ENCODE measurements around the gene WDR45B.

Gene WDR45B

DNA sequence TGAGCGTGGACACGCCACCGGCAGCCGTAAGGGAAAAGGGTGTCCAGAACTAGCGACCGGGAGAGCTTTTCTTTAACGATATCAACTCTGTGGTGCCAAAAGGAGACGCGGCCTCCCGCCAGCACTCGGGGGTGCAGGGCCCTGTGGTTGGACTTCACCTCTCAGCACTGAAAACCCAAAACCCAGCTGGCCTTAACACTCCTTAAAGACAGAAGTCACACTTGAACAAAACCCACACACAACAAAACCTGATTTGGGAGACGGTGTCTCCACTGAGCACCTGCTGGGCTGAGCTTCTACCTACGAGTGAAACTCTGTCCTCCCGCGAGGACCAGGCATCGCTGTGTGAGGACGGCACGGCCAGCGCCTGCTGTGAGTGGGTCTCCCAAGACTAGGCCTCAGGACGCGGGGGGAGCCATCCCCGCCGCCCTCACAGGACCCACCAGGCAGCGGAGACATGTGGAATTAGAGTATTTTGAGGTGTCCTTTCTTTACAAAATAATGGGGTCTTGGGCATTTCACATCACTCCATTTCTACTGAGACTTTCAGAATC lies 46.7 kb downstream of the WDR45B start:
- in situ Hi-C loops (cut with HindIII; ENCODE audit: low sequenced_read_pairs) = no loop called here

- in situ Hi-C loops (cut with HindIII; ENCODE audit: low sequenced_read_pairs) = no loop called here
Measured at GRCh38 chr17:82600731-82601446, 47.4 kb downstream of the WDR45B start.

- in situ Hi-C loops (cut with HindIII; ENCODE audit: low sequenced_read_pairs) = no loop called here
Measured at GRCh38 chr17:82599674-82600661, 48.3 kb downstream of the WDR45B start.

- in situ Hi-C loops (cut with HindIII; ENCODE audit: low sequenced_read_pairs) = no loop called here
Measured at GRCh38 chr17:82598256-82599119, 49.8 kb downstream of the WDR45B start.

GRCh38 chr17:82596837-82597672 lies 51.2 kb downstream of the WDR45B start:
- in situ Hi-C loops (cut with HindIII; ENCODE audit: low sequenced_read_pairs) = no loop called here

GRCh38 chr17:82596296-82596695 lies 51.9 kb downstream of the WDR45B start:
- in situ Hi-C loops (cut with HindIII; ENCODE audit: low sequenced_read_pairs) = no loop called here

DNA sequence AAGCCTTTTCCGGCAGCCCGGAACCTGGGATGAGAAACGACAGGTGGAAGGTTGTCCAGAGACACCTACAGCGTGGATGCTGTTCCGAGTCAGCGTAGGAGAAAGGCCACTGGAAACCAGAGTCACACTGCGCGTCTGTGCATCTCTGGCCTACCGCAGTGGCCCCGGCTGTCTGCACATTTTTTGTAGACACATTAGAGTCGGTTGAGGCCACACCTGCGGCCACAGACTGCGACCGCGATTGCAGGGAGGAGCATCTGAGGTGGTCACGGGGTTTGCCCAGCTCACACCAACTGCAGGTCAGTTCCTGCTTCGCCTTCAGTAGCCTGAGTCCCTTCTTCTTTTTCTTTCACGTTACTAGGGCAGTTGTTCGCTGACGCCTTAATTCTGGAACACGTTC lies 52.4 kb downstream of the WDR45B start:
- in situ Hi-C loops (cut with HindIII; ENCODE audit: low sequenced_read_pairs) = no loop called here

DNA sequence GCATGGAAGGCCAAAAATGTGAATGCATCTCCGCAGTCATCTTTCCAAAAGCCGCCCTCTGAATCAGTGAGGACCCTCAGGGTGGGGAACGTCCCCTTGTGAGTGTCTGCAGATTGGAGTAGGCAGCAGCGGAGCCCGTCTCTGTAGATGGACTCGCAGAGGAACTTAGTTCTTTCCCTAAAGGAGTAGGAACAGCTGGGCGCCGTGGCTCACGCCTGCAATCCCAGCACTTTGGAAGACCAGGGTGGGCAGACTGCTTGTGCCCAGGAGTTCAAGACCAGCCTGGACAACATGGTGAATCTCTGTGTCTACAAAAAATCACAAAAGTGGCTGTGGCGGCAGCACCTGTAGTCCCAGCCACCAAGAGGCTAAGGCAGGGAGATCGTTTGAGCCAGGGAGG lies 53.7 kb downstream of the WDR45B start:
- in situ Hi-C loops (cut with HindIII; ENCODE audit: low sequenced_read_pairs) = no loop called here

GRCh38 chr17:82593590-82594087 lies 54.6 kb downstream of the WDR45B start:
- in situ Hi-C loops (cut with HindIII; ENCODE audit: low sequenced_read_pairs) = no loop called here

DNA sequence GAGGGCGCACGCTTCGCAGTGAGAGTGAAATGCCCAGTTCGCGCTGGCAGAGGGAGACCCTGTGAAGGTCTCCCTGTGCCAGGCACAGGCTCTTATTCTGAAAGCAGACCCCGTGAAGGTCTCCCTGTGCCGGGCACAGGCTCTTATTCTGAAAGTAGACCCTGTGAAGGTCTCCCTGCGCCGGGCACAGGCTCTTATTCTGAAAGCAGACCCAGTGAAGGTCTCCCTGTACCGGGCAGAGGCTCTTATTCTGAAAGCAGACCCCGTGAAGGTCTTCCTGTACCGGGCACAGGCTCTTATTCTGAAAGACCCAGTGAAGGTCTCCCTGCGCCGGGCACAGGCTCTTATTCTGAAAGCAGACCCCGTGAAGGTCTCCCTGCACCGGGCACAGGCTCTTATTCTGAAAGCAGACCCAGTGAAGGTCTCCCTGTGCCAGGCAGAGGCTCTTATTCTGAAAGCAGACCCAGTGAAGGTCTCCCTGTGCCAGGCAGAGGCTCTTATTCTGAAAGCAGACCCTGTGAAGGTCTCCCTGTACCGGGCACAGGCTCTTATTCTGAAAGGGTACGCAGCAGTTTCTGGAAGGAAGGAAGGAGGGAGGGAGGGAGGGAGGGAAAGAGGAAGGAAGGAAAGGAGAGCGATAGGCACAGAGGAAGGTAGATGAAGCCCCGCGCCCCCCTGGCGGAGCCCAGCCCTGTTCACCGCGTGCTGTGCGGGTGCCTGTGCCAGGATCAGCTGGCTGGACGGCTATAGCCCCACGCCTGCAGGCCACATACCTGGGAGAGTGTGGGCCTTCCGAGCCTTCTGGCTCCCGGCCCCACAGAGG lies 55.3 kb downstream of the WDR45B start:
- in situ Hi-C loops (cut with HindIII; ENCODE audit: low sequenced_read_pairs) = no loop called here

GRCh38 chr17:82592289-82592766 lies 55.9 kb downstream of the WDR45B start:
- in situ Hi-C loops (cut with HindIII; ENCODE audit: low sequenced_read_pairs) = no loop called here

GRCh38 chr17:82590881-82591539 lies 57.2 kb downstream of the WDR45B start:
- in situ Hi-C loops (cut with HindIII; ENCODE audit: low sequenced_read_pairs) = no loop called here

GRCh38 chr17:82590216-82590615 lies 58.0 kb downstream of the WDR45B start:
- in situ Hi-C loops (cut with HindIII; ENCODE audit: low sequenced_read_pairs) = no loop called here

GRCh38 chr17:82589851-82590180 lies 58.4 kb downstream of the WDR45B start:
- in situ Hi-C loops (cut with HindIII; ENCODE audit: low sequenced_read_pairs) = no loop called here

DNA sequence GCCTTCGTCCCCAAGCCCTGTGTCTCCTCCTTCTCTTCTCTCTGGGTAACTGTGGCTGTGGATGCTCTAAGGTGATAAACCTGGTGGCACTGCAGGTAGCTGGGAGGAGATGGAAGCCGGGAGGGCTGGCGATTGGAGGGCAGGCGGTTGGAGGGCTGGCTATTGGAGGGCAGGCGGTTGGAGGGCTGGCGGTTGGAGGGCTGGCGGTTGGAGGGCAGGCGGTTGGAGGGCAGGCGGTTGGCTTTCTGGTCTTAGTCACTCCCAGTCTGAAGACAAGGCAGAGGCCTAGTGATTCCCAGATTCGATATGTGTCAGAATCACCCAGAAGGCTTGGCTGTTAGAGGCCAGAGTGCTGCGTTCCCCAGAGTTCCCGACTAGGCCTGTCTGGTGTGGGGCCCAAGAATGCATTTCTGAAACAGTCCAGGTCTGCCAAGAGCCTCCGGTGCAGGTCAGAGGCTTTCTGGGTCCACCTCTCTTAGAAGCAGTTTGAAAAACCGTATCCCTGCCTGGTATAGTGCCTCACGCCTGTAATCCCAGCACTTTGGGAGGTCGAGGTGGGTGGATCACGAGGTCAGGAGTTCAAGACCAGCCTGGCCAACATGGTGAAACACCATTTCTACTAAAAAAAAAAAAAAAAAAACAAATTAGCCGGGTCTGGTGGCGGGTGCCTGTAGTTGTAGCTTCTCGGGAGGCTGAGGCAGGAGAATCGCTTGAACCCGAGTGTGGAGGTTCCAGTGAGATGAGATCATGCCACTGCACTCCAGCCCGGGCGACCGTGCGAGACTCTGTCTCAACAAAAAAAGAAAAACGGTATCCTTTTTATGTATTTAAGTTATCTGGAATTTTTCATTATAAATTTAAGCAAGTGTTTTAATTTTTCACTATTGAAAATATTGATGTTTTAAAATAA lies 59.7 kb downstream of the WDR45B start:
- in situ Hi-C loops (cut with HindIII; ENCODE audit: low sequenced_read_pairs) = no loop called here

GRCh38 chr17:82587234-82588086 lies 60.8 kb downstream of the WDR45B start:
- in situ Hi-C loops (cut with HindIII; ENCODE audit: low sequenced_read_pairs) = no loop called here

Measured in DLD1 (cell line).